HCT116 (cell line): ENCODE measurements around the gene RNU1-2.

Experiments
- CEBPB ChIP-seq: IDR thresholded peaks from 2 replicates; pipeline ENCODE4 v1.6.1; 2012; ENCODE audit warnings: low read depth
- CTCF ChIP-seq, 3 experiments: fragments of 200-600 bp in 1 of 3; sonication (generic) in 1 of 3; IDR thresholded peaks in 2 of 3; conservative IDR thresholded peaks in 1 of 3; 2 replicates each; pipeline ENCODE4 v1.5.1; 2012 to 2017; ENCODE audit warnings: low read depth in 2 of 3, low read length in 2 of 3, antibody characterized with exemption in 1 of 3, borderline replicate concordance in 1 of 3, control low read depth in 1 of 3, mild to moderate bottlenecking in 1 of 3, mixed read lengths in 1 of 3, mixed run types in 1 of 3, moderate library complexity in 1 of 3; ENCODE audit not compliant: insufficient read depth in 1 of 3
- EZH2phosphoT487 ChIP-seq: fragments of 200-600 bp; IDR thresholded peaks from 2 replicates; pipeline ENCODE4 v1.6.1; 2018; ENCODE audit warnings: antibody characterized with exemption, borderline replicate concordance
- POLR2A ChIP-seq: IDR thresholded peaks from 2 replicates; pipeline ENCODE4 v1.7.0; 2011; ENCODE audit warnings: borderline replicate concordance; ENCODE audit not compliant: insufficient read depth, insufficient read length; ENCODE audit errors: extremely low read depth
- POLR2AphosphoS5 ChIP-seq: IDR thresholded peaks from 2 replicates; pipeline ENCODE4 v1.6.1; 2011; ENCODE audit warnings: mild to moderate bottlenecking, low read depth, low read length, moderate library complexity
- RAD21 ChIP-seq: IDR thresholded peaks from 2 replicates; pipeline ENCODE4 v1.6.1; 2012; ENCODE audit warnings: low read depth, mild to moderate bottlenecking
- SRF ChIP-seq: IDR thresholded peaks from 2 replicates; pipeline ENCODE4 v1.6.1; 2012; ENCODE audit warnings: low read depth
- TCF7L2 ChIP-seq: IDR thresholded peaks from 2 replicates; pipeline ENCODE4 v1.7.0; 2011; ENCODE audit warnings: borderline replicate concordance, inconsistent platforms; ENCODE audit not compliant: insufficient read depth, insufficient read length; ENCODE audit errors: extremely low read depth

DNA sequence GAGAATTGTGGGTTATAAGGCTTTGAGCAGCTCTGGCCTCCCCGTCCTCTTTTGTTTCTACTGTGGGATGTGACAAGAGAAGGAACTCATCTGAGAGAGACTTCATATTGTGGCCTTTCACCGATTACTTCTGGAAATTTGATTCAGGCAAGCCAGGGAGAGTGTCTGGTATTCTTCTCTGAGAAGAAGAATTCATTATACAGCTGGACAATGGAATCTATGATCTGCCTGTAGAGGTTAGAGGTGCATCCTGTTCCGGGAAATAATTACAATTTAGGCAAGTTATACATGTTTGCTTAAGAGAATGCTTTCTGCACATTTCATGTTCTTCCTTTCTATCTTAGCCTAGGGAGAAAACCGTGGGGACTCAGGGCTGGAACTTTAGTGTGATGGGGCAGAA lies 12.8 kb upstream of the RNU1-2 start:
- TF ChIP-seq CTCF (IDR thresholded peaks at IDR 0.05 in 2 of 3, conservative IDR thresholded peaks at IDR 0.05 in 1 of 3; ENCODE audit: borderline replicate concordance in 1 of 3, insufficient read depth in 1 of 3, low read depth in 2 of 3, low read length in 2 of 3) (no peak), SRF (no peak), RAD21 (no peak), POLR2A (no peak), EZH2phosphoT487 (no peak), POLR2AphosphoS5 (no peak), CEBPB (no peak), TCF7L2 (no peak)
